ENCODE data around the gene TGFBI.

- TF ChIP-seq CTCF (IDR thresholded peaks at IDR 0.05) (no peak), POLR2A (IDR thresholded peaks at IDR 0.05) (no peak)
Observed at GRCh38 chr5:136000147-136000546, 28.6 kb upstream of the TGFBI start.

Measured in thyroid gland (tissue), 4 donors.